Measurements from ENCODE around the gene LGALS7. TPM values are rescaled to one million over a fixed set of nuclear protein-coding genes. Genes with fewer than 3 reads are reported as not detected.

The LGALS7 gene
- total RNA-seq, 2 experiments from 2014 or later, result not detected

- BruUV-seq (replicated peaks), result no TSS peak
- Histone ChIP-seq H3K4me2 (ENCODE audit: low read length) (no peak overlapping the region), H3K9me2 (ENCODE audit: insufficient read depth, low read length) (no peaks in the 10 kb centered on the region), H3K9me3 (ENCODE audit: low read length) (no peaks in the 10 kb centered on the region), H3K4me3 (ENCODE audit: low read depth, low read length, poor library complexity, severe bottlenecking) (no peak overlapping the region), H3K36me3 (ENCODE audit: insufficient read depth, low read length) (peaks cover 60% of the 10 kb centered on the region; the same call in 1 of the 2 replicates), H3K4me1 (ENCODE audit: insufficient read depth, low read length, poor library complexity, severe bottlenecking) (no peaks in the 10 kb centered on the region), H2AFZ (ENCODE audit: low read length) (no peak overlapping the region), H3K79me2 (ENCODE audit: insufficient read depth, low read depth, low read length) (no peaks in the 10 kb centered on the region), H3K27ac (ENCODE audit: low read depth, low read length, poor library complexity, severe bottlenecking) (no peak overlapping the region), H4K20me1 (ENCODE audit: insufficient read depth, low read length) (no peaks in the 10 kb centered on the region)
- ChIA-PET POLR2A (interaction anchor here (0.6 to 0.7 kb wide), 4 partner anchors 27 to 278 kb away, joined by 3 to 5 read pairs (median 4); no protein-coding TSS in a partner anchor), CTCF (ENCODE audit: unreplicated experiment) (interaction anchor here (0.5 to 0.6 kb wide), 2 partner anchors 248 to 306 kb away, joined by 3 to 5 read pairs; no protein-coding TSS in a partner anchor)
- intact Hi-C loops (cut with micrococcal nuclease; ENCODE audit: unreplicated experiment), result loop anchor here (10.0 kb wide), 2 partner anchors 181 to 211 kb away; no protein-coding TSS in a partner anchor
- DNase-seq (ENCODE audit: low spot score), result no peak
- no peak for TF ChIP-seq EZH2phosphoT487 (IDR thresholded peaks at IDR 0.05; ENCODE audit: borderline replicate concordance, low read depth, low read length)
- TF ChIP-seq, protein P1, sequence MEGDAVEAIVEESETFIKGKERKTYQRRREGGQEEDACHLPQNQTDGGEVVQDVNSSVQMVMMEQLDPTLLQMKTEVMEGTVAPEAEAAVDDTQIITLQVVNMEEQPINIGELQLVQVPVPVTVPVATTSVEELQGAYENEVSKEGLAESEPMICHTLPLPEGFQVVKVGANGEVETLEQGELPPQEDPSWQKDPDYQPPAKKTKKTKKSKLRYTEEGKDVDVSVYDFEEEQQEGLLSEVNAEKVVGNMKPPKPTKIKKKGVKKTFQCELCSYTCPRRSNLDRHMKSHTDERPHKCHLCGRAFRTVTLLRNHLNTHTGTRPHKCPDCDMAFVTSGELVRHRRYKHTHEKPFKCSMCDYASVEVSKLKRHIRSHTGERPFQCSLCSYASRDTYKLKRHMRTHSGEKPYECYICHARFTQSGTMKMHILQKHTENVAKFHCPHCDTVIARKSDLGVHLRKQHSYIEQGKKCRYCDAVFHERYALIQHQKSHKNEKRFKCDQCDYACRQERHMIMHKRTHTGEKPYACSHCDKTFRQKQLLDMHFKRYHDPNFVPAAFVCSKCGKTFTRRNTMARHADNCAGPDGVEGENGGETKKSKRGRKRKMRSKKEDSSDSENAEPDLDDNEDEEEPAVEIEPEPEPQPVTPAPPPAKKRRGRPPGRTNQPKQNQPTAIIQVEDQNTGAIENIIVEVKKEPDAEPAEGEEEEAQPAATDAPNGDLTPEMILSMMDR (conservative IDR thresholded peaks at IDR 0.05; ENCODE audit: low read length), result no peak
These were observed 47.6 kb downstream of the LGALS7 start for GRCh38 chr19:38725469-38726283.

GRCh38 chr19:38723990-38724854 is 49.1 kb downstream of the LGALS7 start:
- Histone ChIP-seq H3K9me3 (ENCODE audit: low read length) (no peaks in the 10 kb centered on the region), H3K36me3 (ENCODE audit: insufficient read depth, low read length) (peaks cover 55% of the 10 kb centered on the region; the same call in 1 of the 2 replicates), H3K4me1 (ENCODE audit: insufficient read depth, low read length, poor library complexity, severe bottlenecking) (no peaks in the 10 kb centered on the region), H2AFZ (ENCODE audit: low read length) (no peak overlapping the region), H3K9me2 (ENCODE audit: insufficient read depth, low read length) (no peaks in the 10 kb centered on the region), H3K79me2 (ENCODE audit: insufficient read depth, low read depth, low read length) (no peaks in the 10 kb centered on the region), H3K4me3 (ENCODE audit: low read depth, low read length, poor library complexity, severe bottlenecking) (no peak overlapping the region), H3K4me2 (ENCODE audit: low read length) (no peak overlapping the region), H3K27ac (ENCODE audit: low read depth, low read length, poor library complexity, severe bottlenecking) (no peak overlapping the region), H4K20me1 (ENCODE audit: insufficient read depth, low read length) (no peaks in the 10 kb centered on the region)
- intact Hi-C loops (cut with micrococcal nuclease; ENCODE audit: unreplicated experiment), result loop anchor here (10.0 kb wide), 2 partner anchors 179 to 209 kb away; no protein-coding TSS in a partner anchor
- BruUV-seq (replicated peaks), result TSS peak; percentile 68
- DNase-seq (ENCODE audit: low spot score), result no peak
- no peak for TF ChIP-seq EZH2phosphoT487 (IDR thresholded peaks at IDR 0.05; ENCODE audit: borderline replicate concordance, low read depth, low read length)
- TF ChIP-seq, protein P1 (conservative IDR thresholded peaks at IDR 0.05; ENCODE audit: low read length), result no peak
- CTCF ChIA-PET (ENCODE audit: unreplicated experiment), result interaction anchor here (0.6 kb wide), 1 partner anchor 151 kb away, joined by 6 read pairs; no protein-coding TSS in a partner anchor
- POLR2A ChIA-PET, result no interaction called here
